ENCODE data around the gene CAMK4.

Gene CAMK4

DNA sequence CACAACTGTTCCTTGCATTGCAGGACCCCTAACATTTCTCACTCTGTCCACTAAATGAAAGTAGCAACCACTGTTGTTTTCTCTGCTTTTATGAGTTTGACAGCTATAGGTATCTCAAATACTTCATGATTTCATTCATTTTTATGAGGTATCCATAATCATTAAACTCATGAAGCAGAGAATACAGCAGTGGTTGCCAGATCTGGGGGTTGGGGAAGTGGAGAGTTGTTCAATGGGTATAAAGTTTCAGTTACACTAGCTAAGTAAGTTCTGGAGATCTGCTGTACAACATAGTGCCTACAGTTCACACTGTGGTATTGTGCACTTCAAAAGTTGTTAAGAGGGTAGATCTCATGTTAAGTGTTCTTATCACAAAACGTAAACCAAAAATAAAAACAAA lies 23.4 kb upstream of the CAMK4 start:
- H3K27ac ChIP-seq = no peak overlapping the region
- TF ChIP-seq, protein P1, sequence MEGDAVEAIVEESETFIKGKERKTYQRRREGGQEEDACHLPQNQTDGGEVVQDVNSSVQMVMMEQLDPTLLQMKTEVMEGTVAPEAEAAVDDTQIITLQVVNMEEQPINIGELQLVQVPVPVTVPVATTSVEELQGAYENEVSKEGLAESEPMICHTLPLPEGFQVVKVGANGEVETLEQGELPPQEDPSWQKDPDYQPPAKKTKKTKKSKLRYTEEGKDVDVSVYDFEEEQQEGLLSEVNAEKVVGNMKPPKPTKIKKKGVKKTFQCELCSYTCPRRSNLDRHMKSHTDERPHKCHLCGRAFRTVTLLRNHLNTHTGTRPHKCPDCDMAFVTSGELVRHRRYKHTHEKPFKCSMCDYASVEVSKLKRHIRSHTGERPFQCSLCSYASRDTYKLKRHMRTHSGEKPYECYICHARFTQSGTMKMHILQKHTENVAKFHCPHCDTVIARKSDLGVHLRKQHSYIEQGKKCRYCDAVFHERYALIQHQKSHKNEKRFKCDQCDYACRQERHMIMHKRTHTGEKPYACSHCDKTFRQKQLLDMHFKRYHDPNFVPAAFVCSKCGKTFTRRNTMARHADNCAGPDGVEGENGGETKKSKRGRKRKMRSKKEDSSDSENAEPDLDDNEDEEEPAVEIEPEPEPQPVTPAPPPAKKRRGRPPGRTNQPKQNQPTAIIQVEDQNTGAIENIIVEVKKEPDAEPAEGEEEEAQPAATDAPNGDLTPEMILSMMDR (conservative IDR thresholded peaks at IDR 0.05) = no peak

DNA sequence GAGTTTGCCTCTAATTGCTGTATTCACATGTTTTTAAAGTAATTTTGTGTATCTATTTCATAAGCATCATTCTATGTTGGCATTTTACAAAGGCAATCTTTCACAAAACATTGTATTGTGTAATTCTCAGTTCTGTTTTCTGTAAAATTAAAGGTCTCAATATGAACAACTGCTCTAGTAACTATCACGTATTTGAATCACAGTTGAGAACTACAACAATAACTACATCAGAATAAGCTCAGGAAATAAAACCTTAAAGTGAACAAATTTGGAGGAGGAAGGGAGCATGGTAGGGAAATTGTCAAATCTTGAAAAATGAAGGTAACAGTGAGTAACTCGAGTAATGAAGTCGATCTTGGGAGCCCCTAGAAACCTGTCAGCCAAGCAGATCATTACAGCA lies 22.5 kb upstream of the CAMK4 start:
- H3K27ac ChIP-seq = no peak overlapping the region
- TF ChIP-seq, protein P1 (conservative IDR thresholded peaks at IDR 0.05) = no peak

DNA sequence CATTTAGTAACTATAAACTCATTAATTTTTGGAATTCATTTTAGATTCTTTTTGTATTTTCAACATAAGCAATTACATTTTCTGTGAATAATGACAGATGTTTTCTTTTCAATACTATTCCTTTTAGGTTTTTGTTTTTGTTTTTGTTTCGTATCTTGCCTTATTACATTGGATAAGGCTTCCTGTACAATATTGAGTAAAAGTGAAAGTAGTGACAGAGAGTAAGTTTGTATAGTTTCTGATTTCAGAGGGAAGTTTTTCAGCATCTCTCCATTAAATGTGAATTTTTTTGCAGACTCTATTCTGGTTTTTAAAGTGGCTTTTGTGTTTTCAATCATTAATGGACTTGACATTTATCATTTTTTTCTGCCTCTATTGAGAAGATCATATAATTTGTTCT lies 12.8 kb upstream of the CAMK4 start:
- no peak overlapping the region for H3K27ac ChIP-seq
- TF ChIP-seq, protein P1 (conservative IDR thresholded peaks at IDR 0.05) = no peak

DNA sequence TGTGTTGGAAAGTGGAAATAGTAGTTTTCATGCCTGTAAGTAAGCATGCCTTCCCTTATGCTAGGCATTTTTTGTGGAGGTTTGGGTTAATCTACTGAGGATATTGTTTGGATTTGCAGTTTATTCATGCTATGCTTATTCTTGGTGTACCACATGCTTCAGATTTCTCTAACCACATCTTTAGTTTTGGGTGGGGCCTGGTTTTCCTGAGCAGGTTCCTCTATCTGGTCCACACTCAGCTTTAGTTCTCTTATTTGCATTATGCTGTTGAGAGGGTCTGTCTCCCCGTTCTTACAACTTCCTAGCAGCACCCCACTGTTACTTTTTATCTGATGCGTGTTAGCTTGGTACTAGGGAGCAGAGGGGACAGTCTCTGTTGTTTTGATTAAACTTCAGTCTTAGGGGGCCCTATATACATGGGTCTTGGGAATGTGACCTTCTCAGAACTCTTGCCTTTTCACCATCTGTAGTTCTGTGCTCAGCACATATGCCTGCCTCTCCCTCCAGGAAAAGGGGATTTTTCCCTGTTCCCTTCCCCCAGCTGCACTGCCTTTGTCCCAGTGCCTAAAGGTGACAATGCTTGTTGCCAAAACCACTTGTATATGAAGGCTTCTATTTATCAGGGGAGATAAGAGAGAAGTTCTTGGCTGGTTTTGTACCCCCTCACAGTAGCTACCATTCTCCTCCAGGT lies 10.0 kb upstream of the CAMK4 start:
- TF ChIP-seq, protein P1 (conservative IDR thresholded peaks at IDR 0.05) = no peak
- H3K27ac ChIP-seq = no peak overlapping the region

DNA sequence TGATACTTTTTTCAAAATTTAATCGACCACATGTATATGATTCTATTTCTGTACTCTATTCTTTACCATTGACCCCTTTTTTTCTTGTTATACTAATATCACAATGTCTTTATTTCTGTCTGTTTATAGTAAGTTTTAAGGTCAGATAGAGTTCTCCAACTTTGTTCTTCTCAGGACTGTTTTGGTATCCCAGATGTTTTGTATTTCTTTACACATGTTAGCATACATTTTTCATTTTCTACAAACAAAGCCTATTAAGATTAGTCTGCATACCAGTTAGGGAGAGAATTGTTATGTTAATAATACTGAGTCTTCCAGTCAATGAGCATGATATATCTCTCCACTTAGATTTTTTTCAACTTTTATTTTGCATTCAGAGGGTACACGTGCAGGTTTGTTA lies 8.2 kb upstream of the CAMK4 start:
- no peak overlapping the region for H3K27ac ChIP-seq
- TF ChIP-seq, protein P1 (conservative IDR thresholded peaks at IDR 0.05) = no peak

DNA sequence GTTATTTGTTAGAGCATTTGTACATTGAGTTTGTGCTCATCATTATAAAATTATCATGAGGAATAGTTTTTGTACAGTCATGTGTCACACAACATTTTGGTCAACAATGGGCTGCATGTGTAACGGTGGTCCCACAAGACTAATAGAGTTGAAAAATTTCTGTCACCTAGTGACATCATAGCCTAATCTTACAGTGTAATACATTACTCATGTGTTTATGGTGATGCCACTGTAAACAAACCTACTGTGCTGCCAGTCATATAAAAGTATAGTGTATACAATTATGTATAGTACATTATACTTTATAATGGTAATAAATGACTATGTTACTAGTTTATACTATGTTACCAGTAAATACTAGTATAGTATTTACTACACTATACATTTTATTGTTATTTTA lies 3.0 kb upstream of the CAMK4 start:
- TF ChIP-seq, protein P1 (conservative IDR thresholded peaks at IDR 0.05) = no peak
- H3K27ac ChIP-seq = no peak overlapping the region

DNA sequence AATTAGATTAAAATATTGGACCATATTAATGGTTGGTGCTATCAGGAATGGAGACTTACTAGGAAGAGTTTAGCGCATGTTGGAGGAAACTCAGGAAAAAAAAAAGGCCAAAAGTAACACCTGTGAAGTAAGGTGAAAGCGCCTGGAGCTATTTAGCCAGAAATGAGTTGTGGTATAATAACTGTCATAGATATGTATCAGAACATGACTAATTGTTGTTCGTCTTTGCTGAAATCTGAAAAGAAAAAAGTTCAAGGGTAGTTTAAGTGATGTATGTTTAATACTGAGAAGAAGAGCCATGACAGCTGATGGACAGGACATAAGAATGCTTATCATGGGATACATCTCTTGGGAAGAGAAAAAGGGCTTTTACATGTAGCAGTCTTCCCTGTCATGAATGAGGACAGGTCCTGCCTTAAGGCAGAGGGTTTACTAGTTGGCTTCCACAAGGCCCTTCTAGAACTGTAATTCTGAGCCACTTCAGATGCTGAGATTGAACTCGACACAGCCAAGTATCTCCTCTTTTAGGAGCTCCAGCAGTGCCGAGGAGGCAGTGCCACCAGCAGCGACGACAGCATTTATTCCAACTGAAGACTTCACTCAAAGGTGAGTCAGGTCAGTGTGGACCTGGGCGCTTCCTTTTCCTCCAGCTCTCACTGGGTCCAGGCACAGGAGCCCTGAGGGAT lies 940 bp upstream of the CAMK4 start:
- H3K27ac ChIP-seq = no peak overlapping the region
- TF ChIP-seq, protein P1 (conservative IDR thresholded peaks at IDR 0.05) = no peak

Measured in VCaP (cell line).